ENCODE results near the gene NUP93.

NUP93 gene

DNA sequence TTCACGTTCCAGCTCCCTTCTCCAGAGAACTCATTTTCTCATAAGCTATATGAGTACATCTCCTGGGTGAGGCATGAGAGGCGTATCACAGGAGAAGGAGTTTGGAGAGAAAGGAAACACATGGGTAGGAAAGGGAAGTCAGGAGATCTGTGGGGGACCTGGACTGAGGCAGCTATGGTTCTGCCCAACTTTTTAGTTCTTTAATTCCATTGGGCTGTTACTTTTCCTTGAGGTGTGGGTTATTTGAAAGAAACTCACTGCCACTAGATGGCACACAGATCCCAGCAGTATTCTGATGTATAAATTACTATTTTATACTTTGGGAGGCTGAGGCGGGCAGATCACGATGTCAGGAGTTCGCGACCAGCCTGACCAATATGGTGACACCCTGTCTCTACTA, 63.6 kb downstream of the NUP93 start:
- TF ChIP-seq FOXP2 (optimal IDR thresholded peaks at IDR 0.05; ENCODE audit: borderline replicate concordance, extremely low read depth, extremely low read length, insufficient read depth) (no peak), TAF1 (IDR thresholded peaks at IDR 0.05; ENCODE audit: borderline replicate concordance, insufficient read depth, low read length) (no peak), SIN3A (IDR thresholded peaks at IDR 0.05; ENCODE audit: borderline replicate concordance, insufficient read depth, low read length) (no peak)
- TF ChIP-seq, protein P1, sequence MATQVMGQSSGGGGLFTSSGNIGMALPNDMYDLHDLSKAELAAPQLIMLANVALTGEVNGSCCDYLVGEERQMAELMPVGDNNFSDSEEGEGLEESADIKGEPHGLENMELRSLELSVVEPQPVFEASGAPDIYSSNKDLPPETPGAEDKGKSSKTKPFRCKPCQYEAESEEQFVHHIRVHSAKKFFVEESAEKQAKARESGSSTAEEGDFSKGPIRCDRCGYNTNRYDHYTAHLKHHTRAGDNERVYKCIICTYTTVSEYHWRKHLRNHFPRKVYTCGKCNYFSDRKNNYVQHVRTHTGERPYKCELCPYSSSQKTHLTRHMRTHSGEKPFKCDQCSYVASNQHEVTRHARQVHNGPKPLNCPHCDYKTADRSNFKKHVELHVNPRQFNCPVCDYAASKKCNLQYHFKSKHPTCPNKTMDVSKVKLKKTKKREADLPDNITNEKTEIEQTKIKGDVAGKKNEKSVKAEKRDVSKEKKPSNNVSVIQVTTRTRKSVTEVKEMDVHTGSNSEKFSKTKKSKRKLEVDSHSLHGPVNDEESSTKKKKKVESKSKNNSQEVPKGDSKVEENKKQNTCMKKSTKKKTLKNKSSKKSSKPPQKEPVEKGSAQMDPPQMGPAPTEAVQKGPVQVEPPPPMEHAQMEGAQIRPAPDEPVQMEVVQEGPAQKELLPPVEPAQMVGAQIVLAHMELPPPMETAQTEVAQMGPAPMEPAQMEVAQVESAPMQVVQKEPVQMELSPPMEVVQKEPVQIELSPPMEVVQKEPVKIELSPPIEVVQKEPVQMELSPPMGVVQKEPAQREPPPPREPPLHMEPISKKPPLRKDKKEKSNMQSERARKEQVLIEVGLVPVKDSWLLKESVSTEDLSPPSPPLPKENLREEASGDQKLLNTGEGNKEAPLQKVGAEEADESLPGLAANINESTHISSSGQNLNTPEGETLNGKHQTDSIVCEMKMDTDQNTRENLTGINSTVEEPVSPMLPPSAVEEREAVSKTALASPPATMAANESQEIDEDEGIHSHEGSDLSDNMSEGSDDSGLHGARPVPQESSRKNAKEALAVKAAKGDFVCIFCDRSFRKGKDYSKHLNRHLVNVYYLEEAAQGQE (IDR thresholded peaks at IDR 0.05; ENCODE audit: insufficient read depth in 1 of 2, low read depth in 2 of 2, low read length in 2 of 2): no peak

DNA sequence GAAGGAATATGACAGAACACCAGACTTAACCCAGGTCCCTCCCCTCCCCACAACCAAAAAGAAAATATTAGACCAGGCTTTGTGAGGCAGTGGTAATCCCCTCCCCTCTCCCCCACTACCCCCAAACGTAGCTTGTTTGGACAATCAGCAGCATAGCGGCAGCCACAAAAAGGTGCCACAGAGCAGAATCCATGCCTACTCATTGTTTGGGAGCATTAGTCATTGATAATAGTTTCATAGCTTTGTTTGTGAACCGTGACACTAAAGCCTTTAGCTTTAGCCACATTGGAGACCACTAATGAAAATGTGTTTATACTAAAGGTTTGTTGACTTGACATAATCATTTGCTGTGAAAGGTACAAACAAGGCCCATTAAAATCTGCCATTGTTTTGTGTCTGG, 65.1 kb downstream of the NUP93 start:
- TF ChIP-seq FOXP2 (optimal IDR thresholded peaks at IDR 0.05; ENCODE audit: borderline replicate concordance, extremely low read depth, extremely low read length, insufficient read depth) (no peak), TAF1 (IDR thresholded peaks at IDR 0.05; ENCODE audit: borderline replicate concordance, insufficient read depth, low read length) (no peak), POLR2AphosphoS5 (IDR thresholded peaks at IDR 0.05; ENCODE audit: low read depth, low read length) (no peak), SIN3A (IDR thresholded peaks at IDR 0.05; ENCODE audit: borderline replicate concordance, insufficient read depth, low read length) (no peak)
- TF ChIP-seq, protein P1 (IDR thresholded peaks at IDR 0.05; ENCODE audit: insufficient read depth in 1 of 2, low read depth in 2 of 2, low read length in 2 of 2): no peak

DNA sequence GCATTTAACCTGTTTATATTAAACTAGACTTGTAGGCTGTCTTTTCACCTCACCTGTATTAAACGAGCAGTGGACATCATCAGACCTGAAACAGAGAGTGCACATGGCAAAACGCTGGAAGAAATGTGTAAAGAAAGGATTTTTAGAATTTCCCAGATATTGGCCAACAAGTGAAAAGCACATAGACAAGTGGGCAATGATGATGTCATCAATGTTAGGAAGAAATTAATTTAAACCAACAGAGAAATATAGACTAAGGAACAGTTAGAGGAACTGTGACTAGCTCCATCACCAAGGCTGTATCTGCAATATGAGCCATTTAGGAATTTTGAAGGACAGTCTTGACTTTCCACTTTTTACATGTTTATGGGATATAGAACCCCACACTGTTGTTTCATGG, 67.9 kb downstream of the NUP93 start:
- no peak for TF ChIP-seq POLR2AphosphoS5 (IDR thresholded peaks at IDR 0.05; ENCODE audit: low read depth, low read length)

GRCh38 chr16:56798955-56799354, 69.0 kb downstream of the NUP93 start:
- TF ChIP-seq FOXP2 (optimal IDR thresholded peaks at IDR 0.05; ENCODE audit: borderline replicate concordance, extremely low read depth, extremely low read length, insufficient read depth) (no peak), SIN3A (IDR thresholded peaks at IDR 0.05; ENCODE audit: borderline replicate concordance, insufficient read depth, low read length) (no peak), TAF1 (IDR thresholded peaks at IDR 0.05; ENCODE audit: borderline replicate concordance, insufficient read depth, low read length) (no peak), POLR2AphosphoS5 (IDR thresholded peaks at IDR 0.05; ENCODE audit: low read depth, low read length) (no peak)
- TF ChIP-seq, protein P1 (IDR thresholded peaks at IDR 0.05; ENCODE audit: insufficient read depth in 1 of 2, low read depth in 2 of 2, low read length in 2 of 2): no peak

GRCh38 chr16:56800355-56800754, 70.4 kb downstream of the NUP93 start:
- TF ChIP-seq FOXP2 (optimal IDR thresholded peaks at IDR 0.05; ENCODE audit: borderline replicate concordance, extremely low read depth, extremely low read length, insufficient read depth): no peak
- no peak for TF ChIP-seq POLR2AphosphoS5 (IDR thresholded peaks at IDR 0.05; ENCODE audit: low read depth, low read length)
- no peak for TF ChIP-seq SIN3A (IDR thresholded peaks at IDR 0.05; ENCODE audit: borderline replicate concordance, insufficient read depth, low read length)
- TF ChIP-seq, protein P1 (IDR thresholded peaks at IDR 0.05; ENCODE audit: insufficient read depth in 1 of 2, low read depth in 2 of 2, low read length in 2 of 2): no peak
- TF ChIP-seq TAF1 (IDR thresholded peaks at IDR 0.05; ENCODE audit: borderline replicate concordance, insufficient read depth, low read length): no peak

All from PFSK-1 (cell line).